Transverse colon (tissue), 4 donors: Measurements from ENCODE around the gene FAM120C. TPM values are rescaled to one million over a fixed set of nuclear protein-coding genes. Genes with fewer than 3 reads are reported as not detected.

Source experiments
- DNase-seq: peaks from one replicate; pipeline ENCODE4 v3.0.0-alpha.2; 2019
- H3K27ac ChIP-seq, 4 donors: fragments of 200-600 bp; sonication (generic); 2 replicates each; pipeline ENCODE4 v1.5.1; 2016 to 2018; ENCODE audit warnings: inconsistent platforms in 4 of 4
- H3K27me3 ChIP-seq: fragments of 200-600 bp; sonication (generic); 2 replicates; pipeline ENCODE4 v1.5.1; 2017; ENCODE audit warnings: inconsistent platforms
- H3K36me3 ChIP-seq, 4 donors: fragments of 200-600 bp; sonication (generic); 2 replicates each; pipeline ENCODE4 v1.5.1; 2017 to 2019; ENCODE audit warnings: inconsistent platforms in 4 of 4
- H3K4me1 ChIP-seq, 4 donors: fragments of 200-600 bp; sonication (generic); 2 replicates each; pipeline ENCODE4 v1.5.1; 2017 to 2020; ENCODE audit warnings: inconsistent platforms in 4 of 4
- H3K4me3 ChIP-seq, 4 donors: fragments of 200-600 bp; sonication (generic); 1 replicate in 1 of 4; 2 replicates in 3 of 4; pipeline versions ENCODE4 v1.5.1 to v1.6.1; 2017 to 2019; ENCODE audit warnings: inconsistent platforms in 4 of 4
- H3K9me3 ChIP-seq, 2 donors: fragments of 200-600 bp; sonication (generic); 2 replicates each; pipeline ENCODE4 v1.5.1; 2017 to 2019; ENCODE audit warnings: inconsistent platforms in 2 of 2
- CTCF ChIP-seq, 5 experiments: fragments of 200-600 bp in 3 of 5; fragments of 450-650 bp in 2 of 5; sonication (generic) in 3 of 5; IDR thresholded peaks; 1 replicate in 2 of 5; 2 replicates in 3 of 5; pipeline ENCODE4 v1.5.1; 2016 to 2017; ENCODE audit warnings: antibody characterized with exemption in 5 of 5, inconsistent platforms in 3 of 5, mild to moderate bottlenecking in 2 of 5, moderate library complexity in 1 of 5
- EP300 ChIP-seq: sonication (generic); formaldehyde crosslinking; IDR thresholded peaks from one replicate; pipeline ENCODE4 v1.6.1; 2017; ENCODE audit warnings: antibody characterized with exemption, low read depth
- POLR2A ChIP-seq: fragments of 450-650 bp; IDR thresholded peaks from one replicate; pipeline ENCODE4 v1.6.1; 2016; ENCODE audit warnings: antibody characterized with exemption, mild to moderate bottlenecking, moderate library complexity
- POLR2AphosphoS5 ChIP-seq, 3 donors: sonication (generic); formaldehyde crosslinking; IDR thresholded peaks; one replicate each; pipeline ENCODE4 v1.6.1; 2016; ENCODE audit warnings: antibody characterized with exemption in 3 of 3
- WGBS, 2 donors: methylation state at CpG; one replicate each; pipeline ENCODE4 v1.1.5; 2018; ENCODE audit warnings: low coverage in 1 of 2; 5-methylcytosine and 5-hydroxymethylcytosine counted together
- in situ Hi-C, 4 donors: fragments of 200-750 bp; cut with MboI; loops; one replicate each; pipeline versions ENCODE4 v1.15.0 to v1.15.1; 2017; ENCODE audit warnings: low sequenced_read_pairs in 3 of 4, low pct_ligation_motif_present in 1 of 4, low pct_unique_long_range_greater_than_20kb in 1 of 4
- intact Hi-C: fragments of 100-400 bp; cut with DNase I; formaldehyde crosslinking; loops from one replicate; pipeline ENCODE4 v1.15.1; 2023; ENCODE audit warnings: low total_unique reads
- total RNA-seq, 4 donors: library from RNA; depleted of rRNA; stranded (reverse); fragments of >200 nt; gene quantifications; one replicate each; pipeline ENCODE4 v1.1.0, GENCODE V29; 2016

Gene FAM120C
- total RNA-seq, 4 donors from 2014 or later, result 3.0 to 5.7 (median 3.3) TPM

- no peaks in the 10 kb centered on the region for H3K27me3 ChIP-seq
- H3K27ac ChIP-seq, result no peak overlapping the region
- no peak overlapping the region for H3K4me3 ChIP-seq
- H3K4me1 ChIP-seq, result no peaks in the 10 kb centered on the region
- H3K36me3 ChIP-seq, result no peaks in the 10 kb centered on the region
- no peaks in the 10 kb centered on the region for H3K9me3 ChIP-seq
- intact Hi-C loops, result no loop called here
- TF ChIP-seq POLR2A (no peak), EP300 (no peak), CTCF (IDR thresholded peaks at IDR 0.05) (no peak), POLR2AphosphoS5 (IDR thresholded peaks at IDR 0.05) (no peak)
- in situ Hi-C loops, result loop anchor here in 1 of 4 donors (25.0 kb wide), 1 partner anchor 95 kb away; no protein-coding TSS in a partner anchor
- no peak for DNase-seq
Measured at GRCh38 chrX:54066841-54067240, 116.2 kb downstream of the FAM120C start.

GRCh38 chrX:54064564-54064963 is 118.5 kb downstream of the FAM120C start:
- 71 to 81% methylated on average over 1 to 3 of the region's 3 CpGs for WGBS, 2 donors
- intact Hi-C loops, result no loop called here

GRCh38 chrX:54063361-54063760 is 119.7 kb downstream of the FAM120C start:
- 79% methylated on average over 2 of the region's 2 CpGs; no CpG with 5 or more reads in 1 of the 2 donors for WGBS, 2 donors
- intact Hi-C loops, result no loop called here

More at GRCh38 chrX:54064564-54064963, 118.5 kb downstream of the FAM120C start:
- in situ Hi-C loops, result loop anchor here in 1 of 4 donors (25.0 kb wide), 1 partner anchor 98 kb away; no protein-coding TSS in a partner anchor
- DNase-seq, result no peak
- Histone ChIP-seq H3K27me3 (no peaks in the 10 kb centered on the region), H3K9me3 (no peaks in the 10 kb centered on the region), H3K4me1 (no peaks in the 10 kb centered on the region), H3K27ac (no peak overlapping the region), H3K36me3 (no peaks in the 10 kb centered on the region), H3K4me3 (no peak overlapping the region)
- TF ChIP-seq CTCF (IDR thresholded peaks at IDR 0.05) (no peak), POLR2A (no peak), EP300 (no peak), POLR2AphosphoS5 (IDR thresholded peaks at IDR 0.05) (no peak)

GRCh38 chrX:54049801-54050200 is 133.3 kb downstream of the FAM120C start:
- in situ Hi-C loops, result loop anchor here in 1 of 4 donors (25.0 kb wide), 1 partner anchor 112 kb away; no protein-coding TSS in a partner anchor

More at GRCh38 chrX:54063361-54063760, 119.7 kb downstream of the FAM120C start:
- TF ChIP-seq POLR2A (no peak), EP300 (no peak), CTCF (IDR thresholded peaks at IDR 0.05) (no peak), POLR2AphosphoS5 (IDR thresholded peaks at IDR 0.05) (no peak)
- Histone ChIP-seq H3K4me1 (no peaks in the 10 kb centered on the region), H3K36me3 (no peaks in the 10 kb centered on the region), H3K4me3 (no peak overlapping the region), H3K27me3 (no peaks in the 10 kb centered on the region), H3K27ac (no peak overlapping the region), H3K9me3 (no peaks in the 10 kb centered on the region)
- in situ Hi-C loops, result loop anchor here in 1 of 4 donors (25.0 kb wide), 1 partner anchor 99 kb away; no protein-coding TSS in a partner anchor
- DNase-seq, result no peak

More at GRCh38 chrX:54049801-54050200, 133.3 kb downstream of the FAM120C start:
- Histone ChIP-seq H3K9me3 (no peaks in the 10 kb centered on the region), H3K4me3 (no peak overlapping the region), H3K4me1 (peaks cover 0 to 5% (median 2%) of the 10 kb centered on the region in 4 donors), H3K36me3 (no peaks in the 10 kb centered on the region), H3K27me3 (no peaks in the 10 kb centered on the region), H3K27ac (no peak overlapping the region)
- intact Hi-C loops, result no loop called here
- DNase-seq, result no peak
- TF ChIP-seq POLR2AphosphoS5 (IDR thresholded peaks at IDR 0.05) (no peak), CTCF (IDR thresholded peaks at IDR 0.05) (no peak), EP300 (no peak), POLR2A (no peak)
- WGBS, 2 donors, result 17 to 39% methylated on average over 2 to 3 of the region's 3 CpGs
